Neural crest cell (in vitro differentiated cells): ENCODE results near the gene ZNF438. TPM values are rescaled to one million over a fixed set of nuclear protein-coding genes. Genes with fewer than 3 reads are reported as not detected.

Experiments
- DNase-seq: peaks from one replicate; pipeline ENCODE4 v3.0.0; 2021; ENCODE audit warnings: low read depth, mixed read lengths, low spot score
- H3K27ac Mint-ChIP-seq: one replicate; pipeline ENCODE4 v1.8.0; 2021; ENCODE audit warnings: mild to moderate bottlenecking, mixed read lengths; ENCODE audit not compliant: unreplicated experiment
- H3K27me3 Mint-ChIP-seq: 2 replicates; pipeline ENCODE4 v1.8.0; 2021; ENCODE audit warnings: low read depth, mild to moderate bottlenecking, mixed read lengths
- H3K36me3 Mint-ChIP-seq: 2 replicates; pipeline ENCODE4 v1.8.0; 2021; ENCODE audit warnings: low read depth, mild to moderate bottlenecking, mixed read lengths
- H3K4me1 Mint-ChIP-seq: 2 replicates; pipeline ENCODE4 v1.8.0; 2021; ENCODE audit warnings: mixed read lengths
- H3K4me3 Mint-ChIP-seq: one replicate; pipeline ENCODE4 v1.8.0; 2021; ENCODE audit warnings: mild to moderate bottlenecking, mixed read lengths
- H3K9me3 Mint-ChIP-seq: 2 replicates; pipeline ENCODE4 v1.8.0; 2021; ENCODE audit warnings: mixed read lengths
- total RNA-seq: library from RNA; stranded (reverse); gene quantifications from 2 replicates; pipeline ENCODE4 v1.2.1, GENCODE V29; 2021
- TF ChIP-seq, protein P1 (sequence below): fragments of 200-600 bp; sonication (generic); conservative IDR thresholded peaks from 2 replicates; pipeline ENCODE4 v1.5.0; 2021; ENCODE audit warnings: antibody characterized with exemption, mild to moderate bottlenecking

ZNF438 gene
- total RNA-seq, 1 donor from 2014 or later: 3.5 TPM

DNA sequence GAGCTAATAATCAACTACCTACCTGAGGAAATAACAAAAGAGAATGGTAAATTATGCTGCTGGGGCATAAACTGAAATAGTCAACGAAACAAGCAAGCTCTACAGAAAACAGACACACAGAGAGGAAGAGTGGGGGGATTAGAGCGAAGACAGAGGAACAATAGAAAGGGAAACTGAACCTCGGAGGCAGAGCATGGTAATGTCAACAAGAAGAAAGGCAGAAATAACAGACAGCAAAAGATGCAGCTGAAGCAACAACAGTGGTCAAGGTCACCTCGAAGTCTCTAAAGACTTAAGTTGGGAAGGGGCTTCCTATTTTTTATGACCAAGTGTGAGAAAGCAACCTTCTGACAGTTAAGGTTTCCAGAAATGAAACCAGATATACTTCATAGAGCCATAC lies 177.0 kb downstream of the ZNF438 start:
- no peaks in the 10 kb centered on the region for H3K9me3 Mint-ChIP-seq
- H3K27me3 Mint-ChIP-seq: no peaks in the 10 kb centered on the region
- H3K27ac Mint-ChIP-seq: no peak overlapping the region
- H3K36me3 Mint-ChIP-seq: no peaks in the 10 kb centered on the region
- H3K4me1 Mint-ChIP-seq: peaks cover 11% of the 10 kb centered on the region
- TF ChIP-seq, protein P1, sequence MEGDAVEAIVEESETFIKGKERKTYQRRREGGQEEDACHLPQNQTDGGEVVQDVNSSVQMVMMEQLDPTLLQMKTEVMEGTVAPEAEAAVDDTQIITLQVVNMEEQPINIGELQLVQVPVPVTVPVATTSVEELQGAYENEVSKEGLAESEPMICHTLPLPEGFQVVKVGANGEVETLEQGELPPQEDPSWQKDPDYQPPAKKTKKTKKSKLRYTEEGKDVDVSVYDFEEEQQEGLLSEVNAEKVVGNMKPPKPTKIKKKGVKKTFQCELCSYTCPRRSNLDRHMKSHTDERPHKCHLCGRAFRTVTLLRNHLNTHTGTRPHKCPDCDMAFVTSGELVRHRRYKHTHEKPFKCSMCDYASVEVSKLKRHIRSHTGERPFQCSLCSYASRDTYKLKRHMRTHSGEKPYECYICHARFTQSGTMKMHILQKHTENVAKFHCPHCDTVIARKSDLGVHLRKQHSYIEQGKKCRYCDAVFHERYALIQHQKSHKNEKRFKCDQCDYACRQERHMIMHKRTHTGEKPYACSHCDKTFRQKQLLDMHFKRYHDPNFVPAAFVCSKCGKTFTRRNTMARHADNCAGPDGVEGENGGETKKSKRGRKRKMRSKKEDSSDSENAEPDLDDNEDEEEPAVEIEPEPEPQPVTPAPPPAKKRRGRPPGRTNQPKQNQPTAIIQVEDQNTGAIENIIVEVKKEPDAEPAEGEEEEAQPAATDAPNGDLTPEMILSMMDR: no peak
- H3K4me3 Mint-ChIP-seq: no peak overlapping the region
- DNase-seq: no peak

DNA sequence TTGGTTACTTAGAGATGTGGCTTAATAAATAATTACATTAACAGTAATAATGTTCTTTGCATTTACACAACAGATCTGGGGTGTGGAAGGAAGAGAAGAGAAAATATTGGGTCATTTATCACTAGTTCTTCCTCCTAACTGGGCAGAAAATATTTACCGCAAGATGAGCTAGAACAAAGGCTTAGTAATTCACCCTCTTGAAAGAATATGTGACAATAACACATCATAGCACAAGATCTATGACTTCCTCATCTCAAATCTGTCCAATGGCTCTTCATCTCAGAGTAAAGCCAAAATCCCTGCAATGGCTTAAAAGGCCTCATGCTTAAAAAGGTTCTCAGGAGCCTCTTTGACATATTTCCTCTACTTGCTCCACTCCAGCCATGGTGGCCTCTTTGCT lies 178.6 kb downstream of the ZNF438 start:
- Mint-ChIP-seq H3K27me3 (no peaks in the 10 kb centered on the region), H3K9me3 (no peaks in the 10 kb centered on the region), H3K27ac (no peak overlapping the region), H3K4me3 (no peak overlapping the region), H3K4me1 (peaks cover 7% of the 10 kb centered on the region), H3K36me3 (peaks cover 4% of the 10 kb centered on the region)
- TF ChIP-seq, protein P1: no peak
- DNase-seq: no peak

GRCh38 chr10:30850776-30851175 lies 180.9 kb downstream of the ZNF438 start:
- TF ChIP-seq, protein P1: no peak
- no peaks in the 10 kb centered on the region for H3K27me3 Mint-ChIP-seq
- peaks cover 7% of the 10 kb centered on the region for H3K4me1 Mint-ChIP-seq
- peaks cover 4% of the 10 kb centered on the region for H3K36me3 Mint-ChIP-seq
- H3K27ac Mint-ChIP-seq: no peak overlapping the region
- no peak for DNase-seq
- no peaks in the 10 kb centered on the region for H3K9me3 Mint-ChIP-seq
- no peak overlapping the region for H3K4me3 Mint-ChIP-seq

DNA sequence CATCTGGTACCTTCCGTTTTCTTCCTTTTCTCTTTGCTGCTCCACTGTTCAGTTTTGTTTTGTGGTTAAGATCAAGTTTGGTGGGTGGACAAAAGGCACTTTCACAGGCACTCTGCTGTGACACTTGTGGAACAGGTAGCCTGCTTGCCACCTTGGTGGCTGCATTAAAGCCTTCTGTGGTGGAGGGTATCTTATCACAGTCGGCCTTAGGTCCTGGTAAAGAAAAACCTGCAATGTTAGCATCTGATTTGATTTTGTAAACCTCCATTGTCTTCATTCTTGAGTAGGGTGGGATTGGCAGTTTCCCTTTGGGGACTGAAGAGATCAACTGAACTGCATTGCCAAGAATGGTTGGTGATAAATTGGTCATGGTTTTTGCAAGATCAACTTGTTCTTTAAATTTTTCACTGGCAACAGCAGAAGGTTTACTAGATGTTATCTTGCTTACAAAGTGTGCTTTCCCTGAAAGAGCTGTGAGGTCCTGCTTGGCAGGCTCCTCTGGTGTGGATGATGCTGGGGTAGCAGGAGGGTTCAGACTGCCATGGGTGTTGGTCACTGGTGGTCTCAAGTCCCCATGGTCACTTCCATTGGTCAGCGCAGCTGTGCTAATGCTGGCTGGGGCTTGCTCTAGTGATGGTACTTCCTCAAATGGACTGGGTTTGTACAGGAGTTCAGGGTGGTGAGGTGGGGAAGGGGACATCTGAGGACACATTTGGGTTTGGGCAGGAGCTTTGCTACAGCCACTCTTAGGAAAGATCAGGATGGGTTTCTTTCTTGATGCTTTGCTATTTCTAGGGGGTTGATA lies 182.2 kb downstream of the ZNF438 start:
- TF ChIP-seq, protein P1: no peak
- no peak for DNase-seq
- Mint-ChIP-seq H3K27ac (no peak overlapping the region), H3K27me3 (no peaks in the 10 kb centered on the region), H3K4me1 (peaks cover 3% of the 10 kb centered on the region), H3K36me3 (peaks cover 4% of the 10 kb centered on the region), H3K9me3 (no peaks in the 10 kb centered on the region), H3K4me3 (no peak overlapping the region)

DNA sequence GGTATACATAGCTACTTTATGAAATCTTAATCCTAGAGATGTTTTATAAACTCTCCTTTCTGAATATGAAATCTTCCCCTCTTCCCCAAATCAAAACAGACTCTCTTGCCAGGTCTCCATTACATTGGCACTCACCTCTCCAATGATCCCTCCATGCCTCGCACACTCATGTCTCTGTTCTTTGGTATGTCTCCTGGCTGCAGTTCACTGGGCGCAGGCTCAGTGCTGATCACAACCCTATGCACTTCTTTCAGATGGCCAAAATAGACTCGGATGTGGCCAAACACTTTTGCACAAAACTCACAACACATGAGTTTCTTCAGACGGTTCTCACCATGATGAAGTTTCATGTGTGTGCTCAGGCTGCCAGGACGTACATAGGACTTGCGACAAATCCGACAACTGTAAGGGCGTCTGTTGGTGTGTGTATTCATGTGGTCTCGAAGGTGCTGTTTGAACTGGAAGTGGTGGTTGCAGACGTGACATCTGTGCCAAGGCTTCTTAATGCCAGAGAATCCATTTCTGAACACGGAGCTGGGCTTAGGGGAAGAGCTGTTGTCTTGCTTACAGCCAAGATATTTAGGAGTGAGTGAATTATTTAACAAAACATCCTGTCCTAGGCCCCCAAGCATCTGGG lies 183.2 kb downstream of the ZNF438 start:
- H3K27ac Mint-ChIP-seq: no peak overlapping the region
- no peaks in the 10 kb centered on the region for H3K27me3 Mint-ChIP-seq
- H3K4me1 Mint-ChIP-seq: no peaks in the 10 kb centered on the region
- peaks cover 4% of the 10 kb centered on the region for H3K36me3 Mint-ChIP-seq
- H3K4me3 Mint-ChIP-seq: no peak overlapping the region
- no peak for DNase-seq
- no peaks in the 10 kb centered on the region for H3K9me3 Mint-ChIP-seq
- TF ChIP-seq, protein P1: no peak
